Urinary bladder (tissue), 4 donors: ENCODE results near the gene TMEM156. TPM values are rescaled to one million over a fixed set of nuclear protein-coding genes. Genes with fewer than 3 reads are reported as not detected.
"Not testable (repeated sequence)": the region's sequence is repeated elsewhere in the genome, so short reads cannot be mapped to it uniquely, and the experiment has no call there.

Source experiments
- DNase-seq: peaks from one replicate; pipeline ENCODE4 v3.0.0-alpha.2; 2015; ENCODE audit errors: extremely low spot score
- H3K27ac ChIP-seq: one replicate; pipeline ENCODE4 v1.5.1; 2013; ENCODE audit warnings: low read depth, mild to moderate bottlenecking, moderate library complexity
- H3K36me3 ChIP-seq: one replicate; pipeline ENCODE4 v1.6.1; 2013; ENCODE audit warnings: mild to moderate bottlenecking, moderate library complexity; ENCODE audit not compliant: insufficient read depth
- H3K4me1 ChIP-seq: one replicate; pipeline ENCODE4 v1.6.1; 2013; ENCODE audit warnings: mild to moderate bottlenecking, moderate library complexity; ENCODE audit not compliant: insufficient read depth
- H3K4me3 ChIP-seq: one replicate; pipeline ENCODE4 v1.5.1; 2013; ENCODE audit warnings: low read depth, low read length
- WGBS: extraction: QIAGEN DNeasy Blood & Tissue Kit; methylation state at CpG from one replicate; pipeline ENCODE4 v1.1.7; 2013; 5-methylcytosine and 5-hydroxymethylcytosine counted together
- polyA plus RNA-seq: library from polyadenylated mRNA; stranded (reverse); fragments of 200-250 nt; gene quantifications from one replicate; pipeline ENCODE4 v1.2.3, GENCODE V29; 2013
- total RNA-seq: library from RNA; depleted of rRNA; stranded (reverse); fragments of >200 nt; gene quantifications from one replicate; pipeline ENCODE4 v1.2.3, GENCODE V29; 2014
- donor health status: healthy with polysubstance abuse.
- donor health status: healthy.

Gene TMEM156
- total and polyA plus RNA-seq, 2 donors, result 0.53 to 0.74 TPM

GRCh38 chr4:38995660-38996005 lies 36.6 kb downstream of the TMEM156 start:
- DNase-seq, result no peak
- no peak overlapping the region for H3K4me3 ChIP-seq
- no peaks in the 10 kb centered on the region for H3K4me1 ChIP-seq
- whole genome bisulfite sequencing, result 92% methylated on average over 2 of the region's 2 CpGs
- no peaks in the 10 kb centered on the region for H3K36me3 ChIP-seq
- no peak overlapping the region for H3K27ac ChIP-seq

DNA sequence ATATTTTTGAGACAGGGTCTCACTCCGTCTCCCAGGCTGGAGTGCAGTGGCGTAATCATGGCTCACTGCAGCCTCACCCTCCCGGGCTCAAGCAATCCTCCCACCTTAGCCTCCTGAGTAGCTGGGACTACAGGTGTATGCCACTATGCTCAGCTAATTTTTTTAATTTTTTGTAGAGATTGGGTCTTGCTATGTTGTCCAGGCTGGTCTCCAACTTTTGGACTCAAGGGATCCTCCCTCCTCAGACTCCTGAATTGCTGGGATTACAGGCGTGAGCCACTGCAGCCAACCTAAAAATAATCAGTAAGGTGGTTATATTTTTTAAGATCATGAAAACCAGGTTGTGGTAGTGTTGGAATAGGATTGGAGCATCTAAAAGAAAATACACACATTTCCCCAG lies 38.1 kb downstream of the TMEM156 start:
- H3K36me3 ChIP-seq, result no peaks in the 10 kb centered on the region
- H3K4me1 ChIP-seq, result no peaks in the 10 kb centered on the region
- no peak for DNase-seq
- H3K4me3 ChIP-seq, result no peak overlapping the region
- 95% methylated on average over 4 of the region's 4 CpGs for WGBS
- no peak overlapping the region for H3K27ac ChIP-seq

GRCh38 chr4:38993683-38994082 lies 38.5 kb downstream of the TMEM156 start:
- WGBS, result 89% methylated on average over 3 of the region's 3 CpGs
- no peak overlapping the region for H3K4me3 ChIP-seq
- no peaks in the 10 kb centered on the region for H3K36me3 ChIP-seq
- no peaks in the 10 kb centered on the region for H3K4me1 ChIP-seq
- no peak for DNase-seq
- no peak overlapping the region for H3K27ac ChIP-seq

DNA sequence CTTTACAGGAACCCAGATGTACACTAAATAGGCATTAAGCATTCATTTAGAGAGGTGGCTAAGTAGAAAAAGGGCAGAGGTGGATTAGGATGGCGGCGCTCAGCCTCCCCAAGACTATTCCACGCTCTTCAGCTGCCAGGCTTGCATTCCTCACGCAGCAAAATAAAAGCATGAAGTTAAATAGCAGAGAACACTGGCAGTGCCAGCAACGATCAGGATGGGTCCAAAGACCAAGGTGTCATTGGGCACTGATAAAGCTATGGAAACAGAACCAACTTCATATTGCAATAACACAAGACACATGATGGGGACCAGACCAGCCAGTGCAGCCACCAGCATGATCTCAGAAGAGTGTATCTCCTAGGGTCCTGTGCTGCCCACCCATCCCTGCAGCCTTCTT lies 42.0 kb downstream of the TMEM156 start:
- no peak overlapping the region for H3K4me3 ChIP-seq
- DNase-seq, result no peak
- H3K27ac ChIP-seq, result no peak overlapping the region
- H3K4me1 ChIP-seq, result no peaks in the 10 kb centered on the region
- H3K36me3 ChIP-seq, result no peaks in the 10 kb centered on the region
- WGBS, result 81% methylated on average over 5 of the region's 5 CpGs

DNA sequence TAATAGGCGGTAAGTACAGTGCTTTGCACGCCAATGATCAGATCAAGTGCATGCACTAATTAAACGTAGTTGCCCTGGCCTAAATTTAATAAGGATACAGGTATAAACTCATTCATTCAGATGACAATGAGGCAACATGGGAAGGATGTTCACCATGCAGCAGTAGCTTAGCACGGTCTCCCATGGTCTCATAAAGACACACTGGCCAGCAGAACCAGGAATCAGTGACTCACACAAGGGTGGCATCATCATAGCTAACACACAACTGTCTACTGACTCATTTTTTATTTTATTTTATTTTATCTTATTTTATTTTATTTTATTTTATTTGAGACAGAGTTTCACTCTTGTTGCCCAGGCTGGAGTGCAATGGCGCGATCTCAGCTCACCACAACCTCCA lies 42.7 kb downstream of the TMEM156 start:
- 97% methylated on average over 6 of the region's 6 CpGs for WGBS
- H3K27ac ChIP-seq, result no peak overlapping the region
- no peaks in the 10 kb centered on the region for H3K4me1 ChIP-seq
- DNase-seq, result no peak
- no peak overlapping the region for H3K4me3 ChIP-seq
- H3K36me3 ChIP-seq, result no peaks in the 10 kb centered on the region

DNA sequence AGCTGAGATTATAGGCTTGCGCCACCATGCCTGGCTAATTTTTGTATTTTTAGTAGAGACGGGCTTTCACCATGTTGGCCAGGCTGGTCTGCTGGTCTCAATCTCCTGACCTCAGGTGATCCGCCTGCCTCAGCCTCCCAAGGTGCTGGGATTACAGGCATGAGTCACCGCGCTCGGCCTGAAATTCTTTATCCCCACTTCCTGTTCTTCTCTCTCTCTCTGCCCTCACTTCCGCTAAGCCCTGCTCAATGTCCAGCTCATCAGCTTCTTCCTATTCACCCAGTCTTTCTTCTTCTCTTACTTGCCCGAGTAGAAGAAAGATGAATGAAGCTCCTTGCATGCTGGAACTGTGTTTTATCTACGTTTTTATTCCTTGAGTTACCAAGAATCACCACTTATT lies 43.9 kb downstream of the TMEM156 start:
- not testable (repeated sequence) for H3K27ac ChIP-seq, H3K36me3 ChIP-seq, H3K4me3 ChIP-seq, DNase-seq, H3K4me1 ChIP-seq
- WGBS, result 87% methylated on average over 9 of the region's 9 CpGs

- Histone ChIP-seq H3K27ac (no peak overlapping the region), H3K36me3 (no peaks in the 10 kb centered on the region), H3K4me3 (no peak overlapping the region), H3K4me1 (no peaks in the 10 kb centered on the region)
- DNase-seq, result no peak
These were observed 44.7 kb downstream of the TMEM156 start for GRCh38 chr4:38987491-38987890.

- H3K4me3 ChIP-seq, result no peak overlapping the region
- no peak for DNase-seq
- no peaks in the 10 kb centered on the region for H3K36me3 ChIP-seq
- no peak overlapping the region for H3K27ac ChIP-seq
- no peaks in the 10 kb centered on the region for H3K4me1 ChIP-seq
- 73% methylated on average over 10 of the region's 10 CpGs for WGBS
These were observed 46.7 kb downstream of the TMEM156 start for GRCh38 chr4:38985410-38986100.

DNA sequence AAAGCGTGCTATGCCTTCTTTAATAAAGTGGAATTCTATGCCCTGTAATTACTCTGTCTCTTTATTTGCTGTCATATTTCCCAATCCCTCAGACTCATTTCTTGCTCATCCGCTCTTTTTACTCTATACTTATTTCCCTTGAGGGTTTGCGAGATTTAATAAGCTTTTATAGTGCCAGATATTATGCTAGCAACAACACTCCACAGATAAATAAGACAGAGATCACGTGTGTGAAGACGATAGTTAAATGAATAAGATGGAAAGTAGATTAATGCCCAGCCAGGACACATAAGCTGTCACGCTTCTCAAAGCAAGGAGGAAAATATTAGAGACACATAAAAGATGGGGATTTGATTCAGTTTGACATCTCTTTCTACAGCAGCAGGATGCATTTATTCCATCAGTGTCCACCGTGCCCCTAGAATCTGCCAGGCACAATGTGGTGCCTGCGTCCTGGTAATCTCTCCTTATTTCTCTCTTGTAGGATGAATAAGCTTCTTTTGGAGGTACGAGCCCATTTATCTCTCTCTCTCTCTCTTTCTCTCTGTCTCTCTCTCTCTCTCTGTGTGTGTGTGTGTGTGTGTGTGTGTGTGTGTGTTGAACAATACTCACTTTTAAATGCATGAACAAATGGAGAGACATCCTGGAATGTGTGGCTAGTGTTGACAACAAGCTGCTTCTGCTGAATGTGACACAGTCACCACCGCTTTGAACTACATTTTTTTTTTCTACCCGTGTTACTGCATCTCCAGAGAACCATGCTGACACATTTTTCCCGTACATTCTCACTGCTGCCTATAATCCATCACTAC lies 48.2 kb downstream of the TMEM156 start:
- Histone ChIP-seq H3K27ac (no peak overlapping the region), H3K4me3 (no peak overlapping the region), H3K4me1 (no peaks in the 10 kb centered on the region), H3K36me3 (no peaks in the 10 kb centered on the region)
- 39% methylated on average over 12 of the region's 12 CpGs for WGBS
- DNase-seq, result peak; percentile 13

DNA sequence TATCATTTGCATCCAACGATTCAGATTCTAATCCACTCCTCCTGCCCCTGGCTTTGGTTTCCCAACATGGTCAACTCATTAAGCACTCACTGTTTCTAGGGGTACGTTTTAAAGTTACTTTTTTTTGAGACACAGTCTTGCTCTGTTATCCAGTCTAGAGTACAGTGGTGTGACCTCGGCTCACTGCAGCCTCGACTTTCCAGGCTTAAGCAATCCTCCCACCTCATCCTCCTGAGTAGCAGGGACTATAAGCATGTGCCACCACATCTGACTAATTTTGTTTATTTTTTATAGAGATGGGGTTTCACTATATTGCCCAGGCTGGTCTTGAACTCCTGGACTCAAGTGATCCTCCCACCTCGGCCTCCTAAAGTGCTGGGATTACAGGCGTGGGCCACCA lies 48.9 kb downstream of the TMEM156 start:
- DNase-seq, result no peak
- Histone ChIP-seq H3K4me3 (no peak overlapping the region), H3K36me3 (no peaks in the 10 kb centered on the region), H3K4me1 (no peaks in the 10 kb centered on the region), H3K27ac (no peak overlapping the region)
- WGBS, result 91% methylated on average over 6 of the region's 6 CpGs

- Histone ChIP-seq H3K36me3 (no peaks in the 10 kb centered on the region), H3K27ac (no peak overlapping the region), H3K4me1 (no peaks in the 10 kb centered on the region), H3K4me3 (no peak overlapping the region)
- 81% methylated on average over 5 of the region's 5 CpGs for WGBS
- no peak for DNase-seq
These were observed 49.7 kb downstream of the TMEM156 start for GRCh38 chr4:38982361-38983095.

DNA sequence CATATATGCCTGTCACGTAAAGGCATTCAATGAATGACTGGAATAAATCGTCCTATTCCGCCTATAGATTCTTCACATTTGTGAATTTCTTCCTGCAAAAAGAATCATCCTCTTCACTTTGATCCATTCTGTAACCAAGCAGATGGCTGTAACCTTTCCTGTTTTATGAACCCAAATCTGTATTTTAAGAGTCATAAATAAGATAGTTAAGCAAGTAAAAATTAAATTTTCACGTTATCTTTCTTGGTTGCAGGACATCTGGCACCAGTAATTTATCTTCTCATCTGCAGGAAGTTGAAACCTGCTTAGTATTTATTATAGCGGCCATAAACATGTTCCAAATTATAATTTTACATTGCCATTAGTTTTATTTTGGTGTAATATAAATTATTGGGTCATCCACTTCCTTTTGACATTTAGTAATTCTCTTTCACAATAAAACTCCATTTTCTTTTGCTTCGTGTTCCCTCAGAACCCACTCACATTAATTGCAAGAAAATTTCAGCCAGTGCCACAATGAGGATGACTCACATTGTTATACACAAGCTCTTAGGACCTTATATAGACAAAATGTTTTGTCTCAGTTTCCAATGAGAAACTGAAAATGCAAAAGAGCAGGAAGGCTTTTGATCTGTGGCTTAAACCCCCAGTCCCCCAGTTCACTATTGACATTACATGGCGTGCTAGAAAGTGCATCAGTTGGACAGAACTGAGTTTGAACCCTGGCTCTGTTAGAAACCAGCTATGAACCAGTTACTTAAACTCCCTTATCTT lies 51.1 kb downstream of the TMEM156 start:
- Histone ChIP-seq H3K27ac (no peak overlapping the region), H3K4me3 (no peak overlapping the region), H3K36me3 (no peaks in the 10 kb centered on the region), H3K4me1 (no peaks in the 10 kb centered on the region)
- peak; percentile 20 for DNase-seq
- WGBS, result 62% methylated on average over 7 of the region's 7 CpGs

GRCh38 chr4:38979511-38980230 lies 52.5 kb downstream of the TMEM156 start:
- H3K4me1 ChIP-seq, result no peaks in the 10 kb centered on the region
- no peak overlapping the region for H3K27ac ChIP-seq
- H3K4me3 ChIP-seq, result no peak overlapping the region
- DNase-seq, result no peak
- 71% methylated on average over 3 of the region's 3 CpGs for WGBS
- H3K36me3 ChIP-seq, result no peaks in the 10 kb centered on the region
